Testis (tissue), 2 donors: ENCODE results near the gene FARS2.

ENCODE experiments used
- CTCF ChIP-seq, 3 experiments: fragments of 450-650 bp in 2 of 3; fragments of 200-600 bp in 1 of 3; sonication (generic) in 1 of 3; IDR thresholded peaks; one replicate each; pipeline ENCODE4 v1.5.1; 2016 to 2019; ENCODE audit warnings: antibody characterized with exemption in 3 of 3, mild to moderate bottlenecking in 2 of 3, moderate library complexity in 1 of 3
- POLR2A ChIP-seq: fragments of 450-650 bp; IDR thresholded peaks from one replicate; pipeline ENCODE4 v1.6.1; 2017; ENCODE audit warnings: antibody characterized with exemption, mild to moderate bottlenecking, moderate library complexity

GRCh38 chr6:5215799-5216198 is 45.5 kb upstream of the FARS2 start:
- TF ChIP-seq CTCF (IDR thresholded peaks at IDR 0.05) (no peak), POLR2A (no peak)
